ENCODE results near the gene SLC35F6.

Gene SLC35F6

DNA sequence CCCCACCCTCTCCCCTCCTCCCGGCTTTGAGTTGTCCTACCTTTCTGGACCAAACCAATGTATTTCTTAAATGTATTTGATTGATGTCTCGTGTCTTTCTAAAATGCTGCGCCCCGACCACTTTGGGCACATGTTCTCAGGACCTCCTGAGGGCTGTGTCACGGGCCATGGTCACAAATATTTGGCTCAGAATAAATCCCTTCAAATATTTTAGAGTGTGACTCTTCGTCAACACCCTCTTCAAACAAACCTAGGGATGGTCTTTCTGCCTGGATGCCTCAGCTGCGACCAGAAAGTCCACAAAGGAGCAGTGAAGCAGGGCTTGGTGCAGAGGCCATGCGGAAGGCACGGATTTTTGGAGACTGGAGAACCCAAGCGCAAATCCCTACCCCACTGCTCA is 1.1 kb upstream of the SLC35F6 start:
- H3K4me1 ChIP-seq (ENCODE audit: insufficient read depth, low read length): peaks cover 5% of the 10 kb centered on the region
- H3K9me3 ChIP-seq (ENCODE audit: insufficient read depth, low read depth, low read length): no peaks in the 10 kb centered on the region
- peaks cover 10% of the 10 kb centered on the region; the same call in 1 of the 2 replicates for H3K27me3 ChIP-seq (ENCODE audit: insufficient read depth, low read length)
- H3K27ac ChIP-seq (ENCODE audit: low read length): no peak overlapping the region
- no peak overlapping the region for H3K9ac ChIP-seq (ENCODE audit: low read depth, low read length)
- H3K36me3 ChIP-seq (ENCODE audit: insufficient read depth, low read depth, low read length): no peaks in the 10 kb centered on the region
- H3K4me3 ChIP-seq (ENCODE audit: low read length): no peak overlapping the region

DNA sequence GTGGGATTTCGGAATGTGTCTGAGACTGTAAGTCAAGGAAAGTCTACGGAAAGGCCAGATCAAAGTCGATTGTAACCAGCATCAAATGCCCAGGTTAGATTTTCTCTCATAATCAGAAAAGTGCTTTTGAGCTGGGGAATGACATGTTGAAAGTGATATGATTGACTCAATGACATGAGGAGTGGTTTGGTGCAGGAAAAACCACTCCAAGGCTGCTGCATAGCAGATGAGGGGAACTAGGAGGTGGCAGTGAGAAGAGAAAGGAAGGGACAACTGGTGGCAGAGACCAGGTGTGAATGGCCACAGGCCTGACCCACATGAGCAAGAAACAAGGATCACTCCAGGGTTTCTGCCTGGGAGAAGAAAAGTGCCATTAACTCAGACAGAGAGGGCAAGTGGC is 822 bp downstream of the SLC35F6 start:
- no peaks in the 10 kb centered on the region for H3K4me1 ChIP-seq (ENCODE audit: insufficient read depth, low read length)

DNA sequence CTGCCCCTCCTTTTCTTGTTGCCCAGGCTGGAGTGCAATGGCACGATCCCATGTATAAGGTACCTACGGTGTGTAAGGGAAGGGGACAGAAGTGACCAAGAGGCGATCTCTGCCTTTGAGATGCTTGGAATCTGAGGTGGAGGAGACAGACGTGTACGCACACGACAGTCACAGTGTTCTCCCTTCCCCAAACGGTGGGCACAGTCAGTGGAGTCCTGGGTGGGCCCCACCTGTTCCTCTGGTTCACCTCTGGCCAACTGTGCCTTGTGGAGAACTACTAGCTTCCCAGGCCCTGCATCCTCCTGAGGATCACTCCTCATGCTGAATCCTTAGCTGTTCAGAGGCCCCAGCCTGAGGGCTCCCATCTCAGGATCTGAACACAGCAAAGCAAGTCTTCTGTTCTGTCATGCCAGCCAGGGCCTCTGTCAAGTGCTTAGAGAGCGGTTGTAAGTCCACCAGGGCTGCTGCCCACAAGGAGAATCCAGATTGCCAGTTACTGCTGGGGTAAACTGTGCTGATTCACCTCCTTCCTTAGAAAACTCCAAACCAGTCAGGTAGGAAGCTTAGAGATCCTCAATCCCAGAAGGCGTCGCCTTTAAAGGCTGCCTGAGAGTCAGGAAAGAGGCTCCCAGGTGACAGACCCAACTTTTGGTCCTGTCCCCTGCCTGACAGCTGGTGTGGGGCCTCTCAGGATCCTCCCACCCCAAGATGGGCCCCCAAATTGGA is 1.6 kb downstream of the SLC35F6 start:
- Histone ChIP-seq H3K27me3 (ENCODE audit: insufficient read depth, low read length) (peaks cover 10% of the 10 kb centered on the region; the same call in 1 of the 2 replicates), H3K4me1 (ENCODE audit: insufficient read depth, low read length) (no peaks in the 10 kb centered on the region), H3K27ac (ENCODE audit: low read length) (no peak overlapping the region), H3K9me3 (ENCODE audit: insufficient read depth, low read depth, low read length) (no peaks in the 10 kb centered on the region), H3K9ac (ENCODE audit: low read depth, low read length) (no peak overlapping the region), H3K36me3 (ENCODE audit: insufficient read depth, low read depth, low read length) (no peaks in the 10 kb centered on the region), H3K4me3 (ENCODE audit: low read length) (no peak overlapping the region)

More for the DNA sequence above, 822 bp downstream of the SLC35F6 start:
- H3K4me3 ChIP-seq (ENCODE audit: low read length): peak overlapping the region; percentile 87
- H3K9ac ChIP-seq (ENCODE audit: low read depth, low read length): peak overlapping the region; percentile 85; the same call in 1 of the 2 replicates
- no peaks in the 10 kb centered on the region for H3K9me3 ChIP-seq (ENCODE audit: insufficient read depth, low read depth, low read length)
- no peaks in the 10 kb centered on the region for H3K36me3 ChIP-seq (ENCODE audit: insufficient read depth, low read depth, low read length)
- no peak overlapping the region for H3K27ac ChIP-seq (ENCODE audit: low read length)
- H3K27me3 ChIP-seq (ENCODE audit: insufficient read depth, low read length): peaks cover 10% of the 10 kb centered on the region; the same call in 1 of the 2 replicates

DNA sequence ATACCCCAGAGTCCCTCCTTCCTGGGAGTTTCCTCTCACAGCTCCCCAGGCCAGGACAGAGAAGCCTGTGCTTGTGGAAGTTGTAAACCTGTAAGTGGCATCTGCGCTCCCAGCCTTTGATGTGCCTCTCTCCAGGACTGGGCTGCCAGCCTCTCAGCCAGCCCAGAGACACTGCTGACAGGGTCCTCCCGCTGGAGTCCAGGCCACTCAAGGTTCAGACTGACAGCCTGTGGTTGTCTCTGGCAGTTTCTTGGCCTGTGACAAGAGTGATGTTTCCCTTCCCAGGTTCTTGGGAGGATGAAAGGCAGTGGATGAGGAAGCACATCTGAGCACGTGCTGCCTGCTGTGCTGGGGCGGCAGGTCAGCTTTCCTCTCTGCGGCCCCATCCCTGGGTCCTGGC is 3.0 kb downstream of the SLC35F6 start:
- Histone ChIP-seq H3K4me1 (ENCODE audit: insufficient read depth, low read length) (no peaks in the 10 kb centered on the region), H3K4me3 (ENCODE audit: low read length) (no peak overlapping the region), H3K27me3 (ENCODE audit: insufficient read depth, low read length) (peaks cover 10% of the 10 kb centered on the region; the same call in 1 of the 2 replicates), H3K9me3 (ENCODE audit: insufficient read depth, low read depth, low read length) (no peaks in the 10 kb centered on the region), H3K9ac (ENCODE audit: low read depth, low read length) (no peak overlapping the region), H3K36me3 (ENCODE audit: insufficient read depth, low read depth, low read length) (no peaks in the 10 kb centered on the region), H3K27ac (ENCODE audit: low read length) (no peak overlapping the region)

DNA sequence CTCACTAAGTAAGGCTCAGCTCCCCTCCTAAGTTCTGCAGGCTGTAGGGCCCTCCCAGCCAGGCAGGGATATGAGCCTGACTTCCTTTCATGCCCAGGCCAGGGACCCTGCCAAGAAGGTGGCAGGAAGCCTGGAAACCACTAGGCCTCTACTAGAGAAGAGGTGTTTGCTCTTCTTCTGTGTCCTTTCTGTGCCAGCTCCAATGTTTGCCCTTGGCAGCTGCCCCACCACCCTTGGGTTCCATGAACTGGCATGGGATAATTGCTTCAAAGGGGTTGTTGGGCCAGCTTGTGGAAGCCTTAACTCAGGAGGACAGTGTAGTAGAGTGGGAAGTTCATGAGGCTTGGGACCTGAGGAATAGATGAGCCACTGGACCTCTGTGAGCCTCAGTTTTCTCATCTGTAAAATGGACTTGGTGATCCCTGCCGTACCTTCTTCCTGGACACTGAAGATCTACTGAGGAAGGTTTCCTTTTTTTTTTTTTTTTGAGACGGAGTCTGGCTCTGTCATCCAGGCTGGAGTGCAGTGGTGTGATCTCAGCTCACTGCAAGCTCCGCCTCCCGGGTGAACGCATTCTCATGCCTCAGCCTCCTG is 3.9 kb downstream of the SLC35F6 start:
- Histone ChIP-seq H3K9me3 (ENCODE audit: insufficient read depth, low read depth, low read length) (no peaks in the 10 kb centered on the region), H3K4me3 (ENCODE audit: low read length) (no peak overlapping the region), H3K27me3 (ENCODE audit: insufficient read depth, low read length) (peaks cover 10% of the 10 kb centered on the region; the same call in 1 of the 2 replicates), H3K27ac (ENCODE audit: low read length) (no peak overlapping the region), H3K36me3 (ENCODE audit: insufficient read depth, low read depth, low read length) (no peaks in the 10 kb centered on the region), H3K9ac (ENCODE audit: low read depth, low read length) (no peak overlapping the region), H3K4me1 (ENCODE audit: insufficient read depth, low read length) (no peaks in the 10 kb centered on the region)

- H3K36me3 ChIP-seq (ENCODE audit: insufficient read depth, low read depth, low read length): no peaks in the 10 kb centered on the region
- no peaks in the 10 kb centered on the region for H3K4me1 ChIP-seq (ENCODE audit: insufficient read depth, low read length)
- no peak overlapping the region for H3K4me3 ChIP-seq (ENCODE audit: low read length)
- H3K27me3 ChIP-seq (ENCODE audit: insufficient read depth, low read length): peaks cover 10% of the 10 kb centered on the region; the same call in 1 of the 2 replicates
- H3K9me3 ChIP-seq (ENCODE audit: insufficient read depth, low read depth, low read length): no peaks in the 10 kb centered on the region
- no peak overlapping the region for H3K27ac ChIP-seq (ENCODE audit: low read length)
- no peak overlapping the region for H3K9ac ChIP-seq (ENCODE audit: low read depth, low read length)
Observed at GRCh38 chr2:26768759-26769088, 4.6 kb downstream of the SLC35F6 start.

- H3K36me3 ChIP-seq (ENCODE audit: insufficient read depth, low read depth, low read length): no peaks in the 10 kb centered on the region
- no peak overlapping the region for H3K9ac ChIP-seq (ENCODE audit: low read depth, low read length)
- no peak overlapping the region for H3K4me3 ChIP-seq (ENCODE audit: low read length)
- H3K27me3 ChIP-seq (ENCODE audit: insufficient read depth, low read length): peaks cover 10% of the 10 kb centered on the region; the same call in 1 of the 2 replicates
- H3K27ac ChIP-seq (ENCODE audit: low read length): no peak overlapping the region
- no peaks in the 10 kb centered on the region for H3K9me3 ChIP-seq (ENCODE audit: insufficient read depth, low read depth, low read length)
- no peaks in the 10 kb centered on the region for H3K4me1 ChIP-seq (ENCODE audit: insufficient read depth, low read length)
Observed at GRCh38 chr2:26769089-26769761, 5.1 kb downstream of the SLC35F6 start.

- H3K4me1 ChIP-seq (ENCODE audit: insufficient read depth, low read length): no peaks in the 10 kb centered on the region
Observed at GRCh38 chr2:26770986-26771586, 7.0 kb downstream of the SLC35F6 start.

DNA sequence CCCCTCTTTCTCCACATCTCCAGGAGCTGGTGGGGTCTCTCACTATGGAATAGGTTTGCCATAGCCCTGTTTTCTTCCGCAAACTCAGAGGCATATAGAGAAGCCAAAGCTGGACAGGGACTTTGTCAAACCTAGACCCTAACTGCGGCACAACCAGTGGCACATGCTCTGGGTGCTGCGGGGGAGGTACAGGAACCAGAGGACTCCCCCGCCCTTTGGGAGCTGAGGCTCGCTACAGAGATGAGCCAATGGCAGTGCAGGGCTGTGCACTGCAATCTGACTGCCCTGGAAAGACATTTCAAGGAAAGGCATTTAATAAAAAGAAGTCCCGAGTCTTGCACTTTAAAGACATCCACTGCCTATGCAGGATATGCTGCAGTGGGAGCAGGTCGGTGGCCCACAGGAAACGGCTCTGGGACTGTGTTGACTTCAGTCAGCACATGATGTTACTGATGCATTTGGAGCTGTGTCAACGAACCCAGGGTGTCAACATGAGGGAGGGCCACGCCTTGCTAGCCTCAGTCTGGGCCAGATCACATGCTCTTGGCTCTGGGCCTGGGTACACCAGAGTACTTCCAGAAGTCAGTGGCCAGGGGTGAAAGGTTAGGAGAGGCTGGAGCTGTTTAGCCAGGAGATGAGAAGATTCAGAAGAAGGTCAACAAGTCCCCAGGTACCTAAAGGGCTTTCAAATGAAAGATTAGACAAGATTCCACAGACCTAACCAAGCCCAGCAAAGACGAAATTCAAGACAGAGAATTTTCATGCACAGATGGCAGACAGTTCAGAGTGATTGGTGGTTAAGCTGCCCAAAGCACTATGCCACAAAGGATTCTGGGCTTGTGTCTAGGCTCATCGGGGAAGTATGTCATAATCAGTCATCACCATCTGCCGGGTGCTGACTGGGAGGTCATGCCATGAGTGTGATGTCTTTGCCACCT is 8.2 kb downstream of the SLC35F6 start:
- H3K27ac ChIP-seq (ENCODE audit: low read length): no peak overlapping the region
- no peaks in the 10 kb centered on the region for H3K9me3 ChIP-seq (ENCODE audit: insufficient read depth, low read depth, low read length)
- H3K4me1 ChIP-seq (ENCODE audit: insufficient read depth, low read length): no peaks in the 10 kb centered on the region
- H3K36me3 ChIP-seq (ENCODE audit: insufficient read depth, low read depth, low read length): peaks cover 8% of the 10 kb centered on the region; the same call in 1 of the 2 replicates
- no peaks in the 10 kb centered on the region for H3K27me3 ChIP-seq (ENCODE audit: insufficient read depth, low read length)
- H3K9ac ChIP-seq (ENCODE audit: low read depth, low read length): no peak overlapping the region
- H3K4me3 ChIP-seq (ENCODE audit: low read length): no peak overlapping the region

More at GRCh38 chr2:26770986-26771586, 7.0 kb downstream of the SLC35F6 start:
- Histone ChIP-seq H3K27ac (ENCODE audit: low read length) (no peak overlapping the region), H3K9ac (ENCODE audit: low read depth, low read length) (no peak overlapping the region), H3K4me3 (ENCODE audit: low read length) (no peak overlapping the region), H3K36me3 (ENCODE audit: insufficient read depth, low read depth, low read length) (peaks cover 8% of the 10 kb centered on the region; the same call in 1 of the 2 replicates), H3K9me3 (ENCODE audit: insufficient read depth, low read depth, low read length) (no peaks in the 10 kb centered on the region), H3K27me3 (ENCODE audit: insufficient read depth, low read length) (no peaks in the 10 kb centered on the region)

GRCh38 chr2:26776195-26776800 is 12.2 kb downstream of the SLC35F6 start:
- Histone ChIP-seq H3K9ac (ENCODE audit: low read depth, low read length) (no peak overlapping the region), H3K27me3 (ENCODE audit: insufficient read depth, low read length) (no peaks in the 10 kb centered on the region), H3K4me1 (ENCODE audit: insufficient read depth, low read length) (no peaks in the 10 kb centered on the region), H3K27ac (ENCODE audit: low read length) (no peak overlapping the region), H3K9me3 (ENCODE audit: insufficient read depth, low read depth, low read length) (no peaks in the 10 kb centered on the region), H3K36me3 (ENCODE audit: insufficient read depth, low read depth, low read length) (peaks cover 24% of the 10 kb centered on the region; the same call in 1 of the 2 replicates), H3K4me3 (ENCODE audit: low read length) (no peak overlapping the region)

Data from iPS-20b (cell line).